ENCODE measurements around the gene MTA2.

MTA2 gene

GRCh38 chr11:62548545-62549335 is 52.9 kb downstream of the MTA2 start:
- no peak overlapping the region for H3K27ac ChIP-seq
- DNase-seq, result no peak
- H3K27me3 ChIP-seq (ENCODE audit: insufficient read depth, low read depth, severe bottlenecking), result peaks cover 26% of the 10 kb centered on the region
- H3K4me3 ChIP-seq (ENCODE audit: low read depth, low read length), result no peak overlapping the region
- H3K9me3 ChIP-seq (ENCODE audit: severe bottlenecking), result no peaks in the 10 kb centered on the region
- no peaks in the 10 kb centered on the region for H3K36me3 ChIP-seq
- TF ChIP-seq CTCF (IDR thresholded peaks at IDR 0.05; ENCODE audit: low read depth, low read length), result no peak

- no peak overlapping the region for H3K27ac ChIP-seq
- H3K27me3 ChIP-seq (ENCODE audit: insufficient read depth, low read depth, severe bottlenecking), result peaks cover 34% of the 10 kb centered on the region
- no peak for DNase-seq
- no peaks in the 10 kb centered on the region for H3K9me3 ChIP-seq (ENCODE audit: severe bottlenecking)
- no peaks in the 10 kb centered on the region for H3K36me3 ChIP-seq
- TF ChIP-seq CTCF (IDR thresholded peaks at IDR 0.05; ENCODE audit: low read depth, low read length), result no peak
- no peak overlapping the region for H3K4me3 ChIP-seq (ENCODE audit: low read depth, low read length)
Observed at GRCh38 chr11:62547691-62548281, 53.9 kb downstream of the MTA2 start.

- Histone ChIP-seq H3K36me3 (no peaks in the 10 kb centered on the region), H3K27me3 (ENCODE audit: insufficient read depth, low read depth, severe bottlenecking) (peaks cover 34% of the 10 kb centered on the region), H3K27ac (no peak overlapping the region), H3K9me3 (ENCODE audit: severe bottlenecking) (no peaks in the 10 kb centered on the region), H3K4me3 (ENCODE audit: low read depth, low read length) (no peak overlapping the region)
- TF ChIP-seq CTCF (IDR thresholded peaks at IDR 0.05; ENCODE audit: low read depth, low read length), result no peak
- DNase-seq, result no peak
Observed at GRCh38 chr11:62546929-62547625, 54.6 kb downstream of the MTA2 start.

GRCh38 chr11:62546244-62546928 is 55.3 kb downstream of the MTA2 start, which contains the start of gene AHNAK:
TSS of gene AHNAK (minus strand) at chr11:62546806. CDS start at chr11:62536098, 10,708 bp downstream.
- no peaks in the 10 kb centered on the region for H3K9me3 ChIP-seq (ENCODE audit: severe bottlenecking)
- H3K4me3 ChIP-seq (ENCODE audit: low read depth, low read length), result peak within 1 kb of the TSS; percentile 53
- H3K27me3 ChIP-seq (ENCODE audit: insufficient read depth, low read depth, severe bottlenecking), result peaks cover 34% of the 10 kb centered on the region
- DNase-seq, result peak; percentile 53
- TF ChIP-seq CTCF (IDR thresholded peaks at IDR 0.05; ENCODE audit: low read depth, low read length), result no peak
- H3K27ac ChIP-seq, result no peak within 1 kb of the TSS
- H3K36me3 ChIP-seq, result no peaks in the 10 kb centered on the region

- TF ChIP-seq CTCF (IDR thresholded peaks at IDR 0.05; ENCODE audit: low read depth, low read length), result no peak
- Histone ChIP-seq H3K27me3 (ENCODE audit: insufficient read depth, low read depth, severe bottlenecking) (peaks cover 34% of the 10 kb centered on the region), H3K9me3 (ENCODE audit: severe bottlenecking) (no peaks in the 10 kb centered on the region), H3K4me3 (ENCODE audit: low read depth, low read length) (peak overlapping the region; percentile 53), H3K36me3 (no peaks in the 10 kb centered on the region), H3K27ac (no peak overlapping the region)
- no peak for DNase-seq
Observed at GRCh38 chr11:62545437-62546243, 56.0 kb downstream of the MTA2 start.

Data from WERI-Rb-1 (cell line).